Measurements from ENCODE around the gene LNP1.

The LNP1 gene

GRCh38 chr3:100483529-100483928, 82.2 kb downstream of the LNP1 start:
- no peak for DNase-seq

GRCh38 chr3:100486808-100487207, 85.5 kb downstream of the LNP1 start:
- DNase-seq: no peak

DNA sequence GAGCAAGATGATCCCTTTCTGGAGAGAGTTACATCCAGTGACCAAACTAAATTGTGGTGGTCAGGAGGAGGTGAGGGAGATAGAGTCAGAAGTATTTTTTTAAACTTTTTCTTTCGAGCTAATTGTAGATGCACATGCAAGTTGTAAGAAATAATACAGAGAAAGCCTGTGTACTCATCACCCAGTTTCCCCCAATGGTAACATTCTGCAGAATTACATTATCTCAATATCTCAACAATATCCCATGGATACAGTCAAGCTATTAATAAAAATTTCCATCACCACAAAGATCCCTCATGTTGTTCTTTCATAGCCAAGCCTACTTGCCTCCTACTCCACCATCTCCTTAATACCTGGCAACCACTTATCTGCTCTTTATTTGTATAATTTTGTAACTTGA, 87.8 kb downstream of the LNP1 start:
- DNase-seq: no peak

- DNase-seq: peak; percentile 63
Measured at GRCh38 chr3:100492059-100493006, 91.0 kb downstream of the LNP1 start, which contains the start of gene TMEM45A. Gene TMEM45A, plus strand, starts transcription at chr3:100492619. Its CDS starts 62,593 bp downstream, at chr3:100555212.

GRCh38 chr3:100496711-100497261, 95.4 kb downstream of the LNP1 start:
- DNase-seq: no peak

- no peak for DNase-seq
Measured at GRCh38 chr3:100499651-100500050, 98.3 kb downstream of the LNP1 start.

DNA sequence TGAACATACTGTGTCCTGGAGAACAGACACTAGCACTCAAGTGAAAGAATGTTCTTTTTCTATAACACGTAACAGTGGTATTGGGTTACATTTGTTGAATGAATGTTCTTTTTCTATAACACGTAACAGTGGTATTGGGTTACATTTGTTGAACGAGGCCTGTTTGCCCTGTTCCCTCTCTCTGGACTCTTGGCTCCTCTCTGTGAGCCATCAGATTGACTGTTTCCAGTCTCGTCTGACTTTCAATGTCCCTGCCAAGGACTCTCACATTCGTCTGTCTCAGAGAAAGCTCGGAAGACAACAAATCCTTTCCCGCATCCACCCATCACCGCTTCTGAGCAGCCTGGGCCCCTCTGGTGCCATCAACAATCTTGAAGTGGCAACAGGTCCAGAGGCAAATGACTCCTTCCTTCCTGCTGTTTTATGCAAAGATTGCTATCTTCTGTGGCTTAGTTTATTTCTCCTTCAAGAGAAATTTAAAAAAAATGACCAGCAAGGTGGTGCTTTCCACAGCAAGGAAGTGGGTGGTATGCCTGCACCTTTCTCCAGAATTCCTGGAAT, 99.1 kb downstream of the LNP1 start:
- no peak for DNase-seq

DNA sequence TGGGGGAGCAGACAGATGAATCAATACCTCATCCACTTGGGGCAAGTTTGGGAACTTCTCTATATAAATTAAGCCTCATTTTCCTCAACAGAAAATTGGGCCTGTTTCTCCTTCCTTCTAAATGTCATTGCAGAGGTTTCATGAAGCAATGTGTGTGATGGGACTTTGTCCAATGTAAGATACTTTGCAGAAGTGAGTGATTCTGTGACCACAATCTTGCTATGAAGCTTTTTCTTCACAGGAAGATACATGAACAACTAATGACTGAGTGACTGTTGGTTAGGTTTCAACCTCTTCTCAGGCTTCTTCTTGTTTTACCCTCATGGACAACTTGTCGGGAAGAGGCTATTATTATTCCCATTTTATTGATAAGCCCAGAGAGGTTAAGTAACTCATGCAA, 102.1 kb downstream of the LNP1 start:
- no peak for DNase-seq

All from CD4-positive, alpha-beta T cell treated with Interleukin-17A for 4 hours (primary cell).